Thoracic aorta (tissue), 2 donors: ENCODE data around the gene CCDC141. TPM values are rescaled to one million over a fixed set of nuclear protein-coding genes. Genes with fewer than 3 reads are reported as not detected.
A peak's percentile ranks its signal among the peaks of the same experiment; 100 is the strongest.
"Not testable (repeated sequence)": the region's sequence is repeated elsewhere in the genome, so short reads cannot be mapped to it uniquely, and the experiment has no call there.

Source experiments
- ATAC-seq: fragments of 150-250 bp; one replicate; pipeline ENCODE4 v1.8.0; 2017; ENCODE audit warnings: low read depth; ENCODE audit not compliant: insufficient number of reproducible peaks, low FRiP score
- DNase-seq: peaks from one replicate; pipeline ENCODE4 v3.0.0-alpha.2; 2020; ENCODE audit warnings: low spot score
- H3K27ac ChIP-seq, 2 donors: fragments of 200-600 bp; sonication (generic); 1 replicate in 1 of 2; 2 replicates in 1 of 2; pipeline ENCODE4 v1.5.1; 2016; ENCODE audit warnings: mild to moderate bottlenecking in 2 of 2, moderate library complexity in 2 of 2
- H3K27me3 ChIP-seq: fragments of 200-600 bp; sonication (generic); replicated peaks from 2 replicates; pipeline ENCODE4 v1.6.0; 2016; ENCODE audit warnings: mild to moderate bottlenecking; ENCODE audit not compliant: insufficient read depth
- H3K36me3 ChIP-seq: fragments of 200-600 bp; sonication (generic); one replicate; pipeline ENCODE4 v1.5.1; 2016
- H3K4me1 ChIP-seq, 2 donors: fragments of 200-600 bp; sonication (generic); 1 replicate in 1 of 2; 2 replicates in 1 of 2; pipeline versions ENCODE4 v1.5.1 to v1.6.0; 2016; ENCODE audit warnings: low read depth in 2 of 2, mild to moderate bottlenecking in 1 of 2; ENCODE audit not compliant: control insufficient read depth in 1 of 2
- H3K4me3 ChIP-seq: fragments of 200-600 bp; sonication (generic); 2 replicates; pipeline ENCODE4 v1.5.1; 2016; ENCODE audit warnings: mild to moderate bottlenecking
- H3K9me3 ChIP-seq: fragments of 200-600 bp; sonication (generic); 2 replicates; pipeline ENCODE4 v1.5.1; 2016
- CTCF ChIP-seq: fragments of 200-600 bp; sonication (generic); IDR thresholded peaks from one replicate; pipeline ENCODE4 v1.5.1; 2019; ENCODE audit warnings: antibody characterized with exemption
- total RNA-seq, 2 donors: library from RNA; depleted of rRNA; stranded (reverse); fragments of >200 nt; gene quantifications; one replicate each; pipeline versions ENCODE4 v1.1.0 to v1.2.3, GENCODE V29; 2016

The CCDC141 gene, protein sequence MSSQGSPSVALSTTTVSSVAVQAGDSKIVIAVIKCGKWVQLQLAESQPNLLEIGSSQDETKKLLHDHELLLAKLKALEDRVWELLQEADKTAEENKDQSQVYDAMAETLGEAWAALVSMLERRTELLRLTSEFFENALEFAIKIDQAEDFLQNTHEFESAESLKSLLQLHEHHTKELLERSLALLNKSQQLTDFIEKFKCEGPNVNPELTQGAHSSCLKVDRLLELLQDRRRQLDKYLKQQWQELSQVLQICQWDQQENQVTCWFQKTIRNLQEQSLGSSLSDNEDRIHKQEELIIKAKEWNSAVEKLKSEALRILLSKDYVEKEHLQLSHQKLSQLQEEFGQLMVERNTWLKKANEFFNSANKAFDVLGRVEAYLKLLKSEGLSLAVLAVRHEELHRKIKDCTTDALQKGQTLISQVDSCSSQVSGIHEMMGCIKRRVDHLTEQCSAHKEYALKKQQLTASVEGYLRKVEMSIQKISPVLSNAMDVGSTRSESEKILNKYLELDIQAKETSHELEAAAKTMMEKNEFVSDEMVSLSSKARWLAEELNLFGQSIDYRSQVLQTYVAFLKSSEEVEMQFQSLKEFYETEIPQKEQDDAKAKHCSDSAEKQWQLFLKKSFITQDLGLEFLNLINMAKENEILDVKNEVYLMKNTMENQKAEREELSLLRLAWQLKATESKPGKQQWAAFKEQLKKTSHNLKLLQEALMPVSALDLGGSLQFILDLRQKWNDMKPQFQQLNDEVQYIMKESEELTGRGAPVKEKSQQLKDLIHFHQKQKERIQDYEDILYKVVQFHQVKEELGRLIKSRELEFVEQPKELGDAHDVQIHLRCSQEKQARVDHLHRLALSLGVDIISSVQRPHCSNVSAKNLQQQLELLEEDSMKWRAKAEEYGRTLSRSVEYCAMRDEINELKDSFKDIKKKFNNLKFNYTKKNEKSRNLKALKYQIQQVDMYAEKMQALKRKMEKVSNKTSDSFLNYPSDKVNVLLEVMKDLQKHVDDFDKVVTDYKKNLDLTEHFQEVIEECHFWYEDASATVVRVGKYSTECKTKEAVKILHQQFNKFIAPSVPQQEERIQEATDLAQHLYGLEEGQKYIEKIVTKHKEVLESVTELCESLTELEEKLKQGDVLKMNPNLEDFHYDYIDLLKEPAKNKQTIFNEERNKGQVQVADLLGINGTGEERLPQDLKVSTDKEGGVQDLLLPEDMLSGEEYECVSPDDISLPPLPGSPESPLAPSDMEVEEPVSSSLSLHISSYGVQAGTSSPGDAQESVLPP (N-terminal part only)
- total RNA-seq: 1 to 10 TPM; 2.4 to 4.8 TPM

- Histone ChIP-seq H3K36me3 (no peaks in the 10 kb centered on the region), H3K4me1 (peaks cover 17 to 28% of the 10 kb centered on the region in 2 donors), H3K9me3 (no peaks in the 10 kb centered on the region), H3K4me3 (peak within 1 kb of the TSS; percentile 59), H3K27ac (peak within 1 kb of the TSS in 1 of 2 donors; percentile 43), H3K27me3 (no peaks in the 10 kb centered on the region)
- DNase-seq: no peak
- ATAC-seq: peak; percentile 65
- TF ChIP-seq CTCF: no peak
These were observed at the start of gene CCDC141 for GRCh38 chr2:179049546-179050311. TSS of gene CCDC141 (minus strand) at chr2:179050137. CDS start at chr2:179049941, 196 bp downstream.

- Histone ChIP-seq H3K27ac (no peak overlapping the region), H3K4me3 (no peak overlapping the region), H3K27me3 (no peaks in the 10 kb centered on the region), H3K4me1 (no peaks in the 10 kb centered on the region), H3K36me3 (no peaks in the 10 kb centered on the region), H3K9me3 (no peaks in the 10 kb centered on the region)
- no peak for DNase-seq
- ATAC-seq: no peak
- no peak for TF ChIP-seq CTCF
These were observed 48.2 kb upstream of the CCDC141 start for GRCh38 chr2:179098080-179098689.

GRCh38 chr2:179097131-179097530 is 47.2 kb upstream of the CCDC141 start:
- Histone ChIP-seq H3K27ac (no peak overlapping the region), H3K27me3 (no peaks in the 10 kb centered on the region), H3K9me3 (no peaks in the 10 kb centered on the region), H3K4me1 (no peaks in the 10 kb centered on the region), H3K4me3 (no peak overlapping the region), H3K36me3 (no peaks in the 10 kb centered on the region)
- no peak for DNase-seq
- ATAC-seq: no peak
- TF ChIP-seq CTCF: no peak

GRCh38 chr2:179096090-179096489 is 46.2 kb upstream of the CCDC141 start:
- DNase-seq (no peak), ATAC-seq (no peak)
- Histone ChIP-seq H3K36me3 (no peaks in the 10 kb centered on the region), H3K9me3 (no peaks in the 10 kb centered on the region), H3K27me3 (no peaks in the 10 kb centered on the region), H3K4me1 (no peaks in the 10 kb centered on the region), H3K4me3 (no peak overlapping the region), H3K27ac (no peak overlapping the region)
- no peak for TF ChIP-seq CTCF

DNA sequence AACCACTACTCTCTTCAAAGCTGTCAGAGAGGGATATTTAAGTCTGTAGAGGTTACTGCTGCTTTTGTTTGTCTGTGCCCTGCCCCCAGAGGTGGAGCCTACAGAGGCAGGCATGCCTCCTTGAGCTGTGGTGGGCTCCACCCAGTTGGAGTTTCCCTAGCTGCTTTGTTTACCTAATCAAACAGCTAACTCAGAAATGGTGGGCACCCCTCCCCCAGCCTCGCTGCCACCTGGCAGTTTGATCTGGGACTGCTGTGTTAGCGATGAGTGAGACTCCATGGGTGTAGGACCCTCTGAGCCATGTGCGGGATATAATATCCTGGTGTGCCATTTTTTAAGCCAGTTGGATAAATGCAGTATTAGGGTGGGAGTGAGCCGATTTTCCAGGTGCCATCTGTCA is 43.0 kb upstream of the CCDC141 start:
- not testable (repeated sequence) for DNase-seq, H3K27ac ChIP-seq, H3K27me3 ChIP-seq, H3K4me1 ChIP-seq, H3K4me3 ChIP-seq, ATAC-seq, H3K36me3 ChIP-seq, H3K9me3 ChIP-seq
